ENCODE measurements around the gene SCRN2.

The SCRN2 gene

DNA sequence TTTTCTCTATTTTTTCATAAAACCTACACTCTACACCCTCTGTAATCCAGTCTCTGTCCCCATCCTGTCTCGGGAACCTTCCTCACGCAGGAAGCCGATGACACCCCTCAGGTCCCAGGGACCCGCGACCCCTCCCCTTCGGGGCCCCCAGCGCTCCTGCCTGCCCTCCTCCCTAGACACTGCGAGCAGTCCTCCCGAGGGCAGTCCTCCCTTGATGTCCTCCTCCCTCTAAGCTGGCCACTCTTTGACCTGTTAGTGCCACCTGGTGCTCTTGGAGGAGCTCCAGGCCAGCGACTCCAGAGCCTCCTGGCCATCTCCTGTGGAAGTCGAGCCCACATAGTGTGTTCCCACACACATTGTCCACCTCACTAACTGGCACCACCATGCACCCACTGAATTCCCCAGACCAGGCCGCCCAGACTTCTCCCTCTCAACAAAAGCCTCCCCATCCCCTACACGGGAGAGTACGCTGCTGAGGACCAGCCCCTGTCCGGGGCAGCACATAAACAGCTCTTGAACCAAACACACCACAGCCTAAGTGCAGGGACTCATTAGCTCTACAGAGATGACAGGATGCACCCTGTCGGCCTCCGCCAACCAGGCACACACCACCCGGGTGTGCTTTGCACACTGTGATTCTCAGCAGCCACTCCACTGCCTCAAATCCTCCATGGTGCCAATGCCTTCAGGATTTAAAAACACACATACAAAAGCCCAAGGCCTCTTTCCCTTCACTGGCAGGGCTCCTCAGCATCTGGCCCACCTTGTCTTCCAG is 28.7 kb downstream of the SCRN2 start:
- H3K27me3 ChIP-seq (ENCODE audit: insufficient read depth, poor library complexity, severe bottlenecking): no peaks in the 10 kb centered on the region
- TF ChIP-seq POLR2AphosphoS5 (IDR thresholded peaks at IDR 0.05; ENCODE audit: low read depth) (no peak), CTCF (IDR thresholded peaks at IDR 0.05; ENCODE audit: insufficient read depth, low read length) (no peak), SPI1 (IDR thresholded peaks at IDR 0.05; ENCODE audit: borderline replicate concordance, low read depth) (no peak), GABPA (IDR thresholded peaks at IDR 0.05; ENCODE audit: low read depth) (no peak)
- TF ChIP-seq, protein P1, sequence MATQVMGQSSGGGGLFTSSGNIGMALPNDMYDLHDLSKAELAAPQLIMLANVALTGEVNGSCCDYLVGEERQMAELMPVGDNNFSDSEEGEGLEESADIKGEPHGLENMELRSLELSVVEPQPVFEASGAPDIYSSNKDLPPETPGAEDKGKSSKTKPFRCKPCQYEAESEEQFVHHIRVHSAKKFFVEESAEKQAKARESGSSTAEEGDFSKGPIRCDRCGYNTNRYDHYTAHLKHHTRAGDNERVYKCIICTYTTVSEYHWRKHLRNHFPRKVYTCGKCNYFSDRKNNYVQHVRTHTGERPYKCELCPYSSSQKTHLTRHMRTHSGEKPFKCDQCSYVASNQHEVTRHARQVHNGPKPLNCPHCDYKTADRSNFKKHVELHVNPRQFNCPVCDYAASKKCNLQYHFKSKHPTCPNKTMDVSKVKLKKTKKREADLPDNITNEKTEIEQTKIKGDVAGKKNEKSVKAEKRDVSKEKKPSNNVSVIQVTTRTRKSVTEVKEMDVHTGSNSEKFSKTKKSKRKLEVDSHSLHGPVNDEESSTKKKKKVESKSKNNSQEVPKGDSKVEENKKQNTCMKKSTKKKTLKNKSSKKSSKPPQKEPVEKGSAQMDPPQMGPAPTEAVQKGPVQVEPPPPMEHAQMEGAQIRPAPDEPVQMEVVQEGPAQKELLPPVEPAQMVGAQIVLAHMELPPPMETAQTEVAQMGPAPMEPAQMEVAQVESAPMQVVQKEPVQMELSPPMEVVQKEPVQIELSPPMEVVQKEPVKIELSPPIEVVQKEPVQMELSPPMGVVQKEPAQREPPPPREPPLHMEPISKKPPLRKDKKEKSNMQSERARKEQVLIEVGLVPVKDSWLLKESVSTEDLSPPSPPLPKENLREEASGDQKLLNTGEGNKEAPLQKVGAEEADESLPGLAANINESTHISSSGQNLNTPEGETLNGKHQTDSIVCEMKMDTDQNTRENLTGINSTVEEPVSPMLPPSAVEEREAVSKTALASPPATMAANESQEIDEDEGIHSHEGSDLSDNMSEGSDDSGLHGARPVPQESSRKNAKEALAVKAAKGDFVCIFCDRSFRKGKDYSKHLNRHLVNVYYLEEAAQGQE (IDR thresholded peaks at IDR 0.05; ENCODE audit: insufficient replicate concordance, low read depth): no peak
- no peak for DNase-seq (ENCODE audit: low read depth in 1 of 2, low spot score in 1 of 2)
- H3K4me3 ChIP-seq (replicated peaks; ENCODE audit: insufficient read depth, low read length): no peak overlapping the region
- H3K27ac ChIP-seq (replicated peaks): no peak overlapping the region

DNA sequence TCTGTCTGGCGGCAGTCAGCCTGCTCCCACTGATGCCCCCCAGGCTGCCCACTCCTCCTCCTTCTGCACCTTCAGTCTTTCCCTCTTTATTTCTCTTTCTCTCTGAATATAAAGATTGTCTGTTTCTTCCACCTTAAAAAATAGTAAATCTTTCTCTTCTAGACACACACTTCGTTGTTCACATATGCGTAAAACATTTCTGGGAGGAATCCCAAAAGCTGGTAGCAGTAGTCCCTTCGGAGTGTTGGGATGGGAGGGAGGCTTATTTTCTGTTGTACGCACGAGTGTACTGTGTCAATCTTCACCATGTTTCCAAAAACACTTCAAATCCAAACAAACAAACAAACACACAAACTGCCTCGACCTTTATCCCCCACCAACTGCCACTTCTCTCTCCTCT is 29.4 kb downstream of the SCRN2 start:
- Histone ChIP-seq H3K27me3 (ENCODE audit: insufficient read depth, poor library complexity, severe bottlenecking) (no peaks in the 10 kb centered on the region), H3K27ac (replicated peaks) (no peak overlapping the region), H3K4me3 (replicated peaks; ENCODE audit: insufficient read depth, low read length) (no peak overlapping the region)
- no peak for DNase-seq (ENCODE audit: low read depth in 1 of 2, low spot score in 1 of 2)
- TF ChIP-seq CTCF (IDR thresholded peaks at IDR 0.05; ENCODE audit: insufficient read depth, low read length) (no peak), POLR2AphosphoS5 (IDR thresholded peaks at IDR 0.05; ENCODE audit: low read depth) (no peak), GABPA (IDR thresholded peaks at IDR 0.05; ENCODE audit: low read depth) (no peak), SPI1 (IDR thresholded peaks at IDR 0.05; ENCODE audit: borderline replicate concordance, low read depth) (no peak)
- TF ChIP-seq, protein P1 (IDR thresholded peaks at IDR 0.05; ENCODE audit: insufficient replicate concordance, low read depth): no peak

GRCh38 chr17:47810901-47811635 is 30.0 kb downstream of the SCRN2 start:
- Histone ChIP-seq H3K27ac (replicated peaks) (no peak overlapping the region), H3K27me3 (ENCODE audit: insufficient read depth, poor library complexity, severe bottlenecking) (no peaks in the 10 kb centered on the region), H3K4me3 (replicated peaks; ENCODE audit: insufficient read depth, low read length) (no peak overlapping the region)
- DNase-seq (ENCODE audit: low read depth in 1 of 2, low spot score in 1 of 2): no peak
- no peak for TF ChIP-seq GABPA (IDR thresholded peaks at IDR 0.05; ENCODE audit: low read depth)

GRCh38 chr17:47810200-47810821 is 30.8 kb downstream of the SCRN2 start:
- TF ChIP-seq GABPA (IDR thresholded peaks at IDR 0.05; ENCODE audit: low read depth): no peak
- TF ChIP-seq, protein P1 (IDR thresholded peaks at IDR 0.05; ENCODE audit: insufficient replicate concordance, low read depth): no peak
- no peak for TF ChIP-seq SPI1 (IDR thresholded peaks at IDR 0.05; ENCODE audit: borderline replicate concordance, low read depth)
- no peak for TF ChIP-seq POLR2AphosphoS5 (IDR thresholded peaks at IDR 0.05; ENCODE audit: low read depth)
- TF ChIP-seq CTCF (IDR thresholded peaks at IDR 0.05; ENCODE audit: insufficient read depth, low read length): no peak
- no peak for DNase-seq (ENCODE audit: low read depth in 1 of 2, low spot score in 1 of 2)
- Histone ChIP-seq H3K27ac (replicated peaks) (no peak overlapping the region), H3K27me3 (ENCODE audit: insufficient read depth, poor library complexity, severe bottlenecking) (no peaks in the 10 kb centered on the region), H3K4me3 (replicated peaks; ENCODE audit: insufficient read depth, low read length) (no peak overlapping the region)

Measured in HL-60 (cell line).